Stimulated activated naive CD8-positive, alpha-beta T cell treated with anti-CD3 and anti-CD28 coated beads, Interleukin-15, Interleukin-2, amounts not matched to agents 100 ng/mL and 50 ng/mL, for 24 hours (primary cell): ENCODE measurements around the gene HOXC9.
A peak's percentile ranks its signal among the peaks of the same experiment; 100 is the strongest.

Experiments
- H3K27ac Mint-ChIP-seq: one replicate; pipeline ENCODE4 v1.8.0; 2021; ENCODE audit warnings: mild to moderate bottlenecking, mixed read lengths
- H3K27me3 Mint-ChIP-seq: one replicate; pipeline ENCODE4 v1.8.0; 2021; ENCODE audit warnings: mixed read lengths
- H3K36me3 Mint-ChIP-seq: one replicate; pipeline ENCODE4 v1.8.0; 2021; ENCODE audit warnings: low read depth, mixed read lengths
- H3K4me1 Mint-ChIP-seq: one replicate; pipeline ENCODE4 v1.8.0; 2021; ENCODE audit warnings: low read depth, mixed read lengths
- H3K4me3 Mint-ChIP-seq: one replicate; pipeline ENCODE4 v1.8.0; 2021; ENCODE audit warnings: mild to moderate bottlenecking, mixed read lengths
- H3K9me3 Mint-ChIP-seq: one replicate; pipeline ENCODE4 v1.8.0; 2021; ENCODE audit warnings: mixed read lengths

The HOXC9 gene

DNA sequence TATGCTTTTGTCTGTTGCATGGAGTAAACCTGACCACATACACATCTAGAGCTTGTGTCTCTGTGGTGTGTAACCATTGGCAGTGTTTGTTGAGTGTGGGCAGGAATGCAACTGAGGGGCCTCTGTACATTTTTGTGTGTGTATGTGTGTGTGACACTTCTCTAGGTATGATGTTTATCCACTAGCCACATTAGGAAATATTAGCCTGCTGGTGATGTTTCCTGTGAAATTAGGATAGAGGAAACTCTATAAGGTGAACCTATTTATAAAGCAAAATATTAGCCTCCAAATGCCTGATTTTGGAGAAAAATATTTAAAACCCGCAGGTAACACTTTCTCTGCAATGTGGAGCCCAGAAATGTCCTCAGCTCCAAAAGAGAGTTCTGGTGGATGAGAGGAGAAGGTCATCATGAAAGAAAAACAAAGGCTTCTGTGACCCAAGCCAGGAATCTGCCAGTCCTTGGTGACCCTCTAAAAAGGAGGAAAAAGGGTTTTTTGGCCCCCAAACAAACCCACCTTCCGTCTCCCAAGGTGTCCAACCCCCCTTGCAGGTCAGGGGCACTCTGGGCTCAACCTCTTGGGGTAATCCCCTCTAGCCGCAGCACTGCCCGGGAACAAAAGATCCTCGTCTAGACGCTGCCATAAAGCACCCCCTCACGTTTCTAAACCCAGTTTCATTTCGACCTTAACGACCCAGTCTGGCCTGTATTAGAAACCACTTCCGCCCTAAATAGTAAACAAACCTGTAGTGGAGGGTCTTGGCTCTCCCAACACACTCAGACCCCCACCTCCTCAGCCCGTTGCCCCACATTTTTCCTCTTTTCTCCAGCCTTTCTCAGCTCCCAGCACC lies 22.1 kb upstream of the HOXC9 start:
- peaks cover 8% of the 10 kb centered on the region for H3K36me3 Mint-ChIP-seq
- peaks cover 20% of the 10 kb centered on the region for H3K4me1 Mint-ChIP-seq
- no peak overlapping the region for H3K27ac Mint-ChIP-seq
- no peaks in the 10 kb centered on the region for H3K9me3 Mint-ChIP-seq
- H3K27me3 Mint-ChIP-seq = peaks cover 92% of the 10 kb centered on the region
- H3K4me3 Mint-ChIP-seq = no peak overlapping the region

- Mint-ChIP-seq H3K4me1 (peaks cover 13% of the 10 kb centered on the region), H3K4me3 (no peak overlapping the region), H3K27me3 (peaks cover 94% of the 10 kb centered on the region), H3K36me3 (peaks cover 5% of the 10 kb centered on the region), H3K27ac (no peak overlapping the region), H3K9me3 (no peaks in the 10 kb centered on the region)
These were observed 21.2 kb upstream of the HOXC9 start for GRCh38 chr12:53978477-53979356.

GRCh38 chr12:53980104-53980801 lies 19.7 kb upstream of the HOXC9 start:
- Mint-ChIP-seq H3K27ac (no peak overlapping the region), H3K36me3 (peaks cover 5% of the 10 kb centered on the region), H3K4me3 (no peak overlapping the region), H3K4me1 (peaks cover 15% of the 10 kb centered on the region), H3K27me3 (peaks cover 97% of the 10 kb centered on the region), H3K9me3 (no peaks in the 10 kb centered on the region)

DNA sequence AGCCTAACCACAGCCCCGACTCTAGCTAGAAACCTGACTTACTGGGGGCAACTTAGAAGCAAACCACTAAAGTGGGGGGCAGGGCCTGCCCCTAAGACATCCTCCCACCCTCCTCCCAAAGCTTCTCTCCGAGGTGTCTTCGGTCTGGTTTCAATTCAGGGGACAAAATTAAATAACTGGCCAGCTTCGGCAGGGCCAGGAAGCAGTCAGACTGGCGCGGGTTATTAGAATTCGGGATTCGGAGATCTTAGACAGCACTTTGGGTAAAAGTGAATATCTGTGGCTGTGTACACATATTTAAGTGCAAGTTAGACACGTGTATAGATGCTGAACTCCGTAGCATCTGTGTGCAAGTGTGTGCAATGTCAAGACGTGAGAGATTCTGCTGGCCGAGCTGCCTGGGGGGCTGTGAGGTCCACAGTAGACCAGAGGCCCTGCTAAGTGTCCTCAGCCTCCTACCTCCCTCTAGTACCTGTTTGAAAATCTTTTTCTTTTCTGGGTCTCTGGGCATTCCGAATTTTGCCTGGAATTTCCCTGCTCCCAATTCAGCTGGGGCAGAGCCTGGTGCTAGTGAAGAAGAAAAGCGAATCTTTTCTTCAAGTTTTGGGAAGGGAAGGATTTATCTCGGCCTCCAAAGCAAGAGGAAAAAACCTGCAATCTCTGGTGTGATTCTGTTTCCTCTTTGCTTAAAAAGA lies 19.0 kb upstream of the HOXC9 start:
- H3K27ac Mint-ChIP-seq = no peak overlapping the region
- peaks cover 96% of the 10 kb centered on the region for H3K27me3 Mint-ChIP-seq

GRCh38 chr12:53981634-53982565 lies 18.1 kb upstream of the HOXC9 start:
- peaks cover 19% of the 10 kb centered on the region for H3K4me1 Mint-ChIP-seq
- no peak overlapping the region for H3K27ac Mint-ChIP-seq
- H3K4me3 Mint-ChIP-seq = no peak overlapping the region

More for the DNA sequence above, 19.0 kb upstream of the HOXC9 start:
- Mint-ChIP-seq H3K4me3 (no peak overlapping the region), H3K9me3 (no peaks in the 10 kb centered on the region), H3K4me1 (peaks cover 13% of the 10 kb centered on the region), H3K36me3 (peaks cover under 1% of the 10 kb centered on the region)

DNA sequence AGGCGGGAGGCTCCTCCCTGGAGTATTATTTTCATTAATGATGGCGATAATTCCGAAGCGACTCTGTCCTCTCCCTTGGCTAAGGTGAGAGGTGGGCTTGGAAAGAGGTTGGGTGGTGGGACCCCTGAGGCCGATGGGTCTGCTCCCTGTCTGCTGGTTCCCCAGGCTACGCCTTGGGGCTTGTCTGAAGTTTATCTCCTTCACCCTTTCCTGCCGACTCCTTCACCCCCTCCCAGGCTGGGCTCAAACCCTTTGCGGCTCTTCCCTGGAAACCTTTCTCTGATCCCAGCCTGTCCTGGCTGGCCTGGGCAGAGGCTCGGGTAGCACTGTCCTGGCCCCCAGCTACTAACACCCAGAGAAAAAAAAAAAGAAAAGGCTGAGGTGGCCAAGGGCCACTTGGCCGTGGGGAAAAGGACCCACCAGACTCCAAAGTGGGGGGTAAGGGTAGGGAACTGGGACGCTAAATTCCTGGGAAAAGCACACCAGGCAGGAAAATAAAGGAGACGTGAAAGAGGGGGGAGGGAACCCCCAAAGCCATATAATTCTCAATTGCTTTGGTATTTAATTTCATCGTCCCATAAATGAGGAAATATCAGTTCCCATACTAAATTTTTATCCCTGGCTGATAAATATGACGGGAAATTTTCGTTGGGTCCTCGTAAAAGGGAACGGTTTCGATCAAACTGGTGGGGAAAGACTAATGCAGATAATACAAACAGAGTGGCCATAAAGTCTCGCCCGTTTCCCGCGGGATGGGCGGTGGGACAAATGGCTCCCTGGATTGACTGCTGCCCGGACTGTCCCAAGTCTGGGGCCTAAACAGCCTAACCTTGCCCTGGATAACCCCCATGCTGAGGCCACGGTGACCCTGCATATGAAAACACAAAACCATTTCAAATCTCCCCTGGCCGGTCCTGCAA lies 17.1 kb upstream of the HOXC9 start:
- Mint-ChIP-seq H3K27ac (peak overlapping the region; percentile 31), H3K9me3 (no peaks in the 10 kb centered on the region), H3K27me3 (peaks cover 95% of the 10 kb centered on the region), H3K36me3 (no peaks in the 10 kb centered on the region), H3K4me1 (peaks cover 19% of the 10 kb centered on the region), H3K4me3 (no peak overlapping the region)

More at GRCh38 chr12:53981634-53982565, 18.1 kb upstream of the HOXC9 start:
- Mint-ChIP-seq H3K9me3 (no peaks in the 10 kb centered on the region), H3K27me3 (peaks cover 95% of the 10 kb centered on the region), H3K36me3 (no peaks in the 10 kb centered on the region)

DNA sequence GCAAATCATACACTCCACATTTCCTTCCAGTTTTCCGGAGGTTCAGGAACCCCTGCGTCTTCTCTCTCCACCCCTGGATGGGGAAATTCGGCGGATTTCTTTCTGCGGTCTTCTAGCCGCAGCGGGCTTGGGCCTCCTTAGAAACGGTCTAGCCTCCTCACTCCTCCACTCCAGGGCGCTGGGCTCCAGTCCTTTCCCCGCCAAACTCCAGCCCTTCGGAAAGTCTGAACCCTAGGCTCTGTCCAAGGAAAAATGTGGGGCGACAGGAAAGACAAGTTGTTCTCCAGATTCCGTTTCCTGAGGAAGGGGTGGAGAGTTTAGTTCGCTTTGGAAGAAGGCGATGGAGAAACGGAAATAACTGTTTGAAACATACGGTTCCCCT lies 16.4 kb upstream of the HOXC9 start:
- peak overlapping the region; percentile 31 for H3K27ac Mint-ChIP-seq
- H3K27me3 Mint-ChIP-seq = peaks cover 95% of the 10 kb centered on the region
- H3K4me1 Mint-ChIP-seq = peaks cover 19% of the 10 kb centered on the region
- H3K9me3 Mint-ChIP-seq = no peaks in the 10 kb centered on the region
- no peaks in the 10 kb centered on the region for H3K36me3 Mint-ChIP-seq
- H3K4me3 Mint-ChIP-seq = no peak overlapping the region

- H3K27ac Mint-ChIP-seq = no peak overlapping the region
- H3K4me1 Mint-ChIP-seq = peaks cover 22% of the 10 kb centered on the region
- no peaks in the 10 kb centered on the region for H3K36me3 Mint-ChIP-seq
- H3K9me3 Mint-ChIP-seq = no peaks in the 10 kb centered on the region
- no peak overlapping the region for H3K4me3 Mint-ChIP-seq
- H3K27me3 Mint-ChIP-seq = peaks cover 95% of the 10 kb centered on the region
These were observed 15.9 kb upstream of the HOXC9 start for GRCh38 chr12:53983950-53984572.

DNA sequence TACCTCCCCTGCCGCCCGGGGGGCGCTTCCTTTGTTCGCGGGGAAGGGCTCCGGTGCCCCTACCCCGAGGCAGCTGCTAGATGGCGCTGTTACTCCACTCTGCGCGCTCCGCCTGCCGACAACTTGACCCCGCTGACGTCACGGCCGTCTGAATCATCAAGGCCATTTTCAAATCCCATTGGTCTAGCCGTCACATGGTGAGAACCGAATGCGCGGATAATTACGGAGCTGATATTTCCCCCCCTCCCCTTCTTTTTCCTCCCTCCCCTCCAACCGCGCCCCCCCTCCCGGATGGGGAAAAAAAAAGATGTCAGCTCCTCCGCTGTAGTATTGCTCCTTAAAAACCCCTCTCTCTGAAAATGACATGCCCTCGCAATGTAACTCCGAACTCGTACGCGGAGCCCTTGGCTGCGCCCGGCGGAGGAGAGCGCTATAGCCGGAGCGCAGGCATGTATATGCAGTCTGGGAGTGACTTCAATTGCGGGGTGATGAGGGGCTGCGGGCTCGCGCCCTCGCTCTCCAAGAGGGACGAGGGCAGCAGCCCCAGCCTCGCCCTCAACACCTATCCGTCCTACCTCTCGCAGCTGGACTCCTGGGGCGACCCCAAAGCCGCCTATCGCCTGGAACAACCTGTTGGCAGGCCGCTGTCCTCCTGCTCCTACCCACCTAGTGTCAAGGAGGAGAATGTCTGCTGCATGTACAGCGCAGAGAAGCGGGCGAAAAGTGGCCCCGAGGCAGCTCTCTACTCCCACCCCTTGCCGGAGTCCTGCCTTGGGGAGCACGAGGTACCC lies 14.9 kb upstream of the HOXC9 start, which contains the start of gene HOXC10:
TSS of gene HOXC10 (plus strand) at position 246 of the 791 bp plus-strand sequence. CDS start at position 360, 114 bp downstream.
- no peaks in the 10 kb centered on the region for H3K36me3 Mint-ChIP-seq
- peaks cover 32% of the 10 kb centered on the region for H3K4me1 Mint-ChIP-seq
- H3K4me3 Mint-ChIP-seq = peak within 1 kb of the TSS; percentile 13
- H3K27ac Mint-ChIP-seq = peak within 1 kb of the TSS; percentile 15
- peaks cover 95% of the 10 kb centered on the region for H3K27me3 Mint-ChIP-seq
- no peaks in the 10 kb centered on the region for H3K9me3 Mint-ChIP-seq

- Mint-ChIP-seq H3K27ac (no peak overlapping the region), H3K27me3 (peaks cover 95% of the 10 kb centered on the region), H3K4me1 (peaks cover 33% of the 10 kb centered on the region), H3K36me3 (no peaks in the 10 kb centered on the region), H3K9me3 (no peaks in the 10 kb centered on the region), H3K4me3 (no peak overlapping the region)
These were observed 14.3 kb upstream of the HOXC9 start for GRCh38 chr12:53985692-53985993.

DNA sequence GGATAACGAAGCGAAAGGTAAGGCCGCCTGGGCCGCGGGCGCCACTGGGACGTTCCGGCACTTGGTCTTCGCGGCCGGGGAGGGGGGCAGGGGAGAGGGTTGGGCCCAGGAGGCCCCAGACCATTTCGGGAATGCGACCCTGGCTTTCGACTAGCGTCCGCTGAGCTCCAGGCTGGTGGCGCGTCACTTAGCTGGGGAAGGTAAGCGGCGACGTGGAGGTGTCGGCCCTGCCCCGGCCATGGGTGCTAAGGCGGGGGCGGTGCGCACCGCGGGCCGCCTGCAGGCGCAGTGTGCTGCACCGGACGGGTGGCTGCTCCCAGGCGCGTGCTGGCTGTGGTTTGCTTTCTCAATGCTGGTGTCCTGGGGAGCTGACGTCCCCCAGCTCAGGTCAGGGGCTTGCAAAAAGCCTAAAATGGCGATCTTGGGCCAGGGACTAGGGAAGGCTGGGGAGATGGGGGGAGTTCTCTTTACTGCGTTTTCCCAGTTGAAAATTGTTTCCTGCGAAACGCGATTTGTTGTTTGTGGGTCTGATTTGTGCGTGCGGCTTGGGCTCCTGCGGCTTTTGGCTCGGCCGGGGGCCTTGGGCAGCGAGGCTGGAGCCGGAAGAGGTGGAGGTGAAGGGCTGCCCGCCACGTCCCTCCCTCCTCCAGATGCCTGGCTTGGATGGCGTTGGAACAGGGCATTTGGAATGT lies 13.8 kb upstream of the HOXC9 start:
- Mint-ChIP-seq H3K4me3 (no peak overlapping the region), H3K27ac (no peak overlapping the region), H3K27me3 (peaks cover 95% of the 10 kb centered on the region), H3K36me3 (no peaks in the 10 kb centered on the region), H3K4me1 (peaks cover 33% of the 10 kb centered on the region), H3K9me3 (no peaks in the 10 kb centered on the region)
